ENCODE data around the gene TRPV5.

TRPV5 gene

DNA sequence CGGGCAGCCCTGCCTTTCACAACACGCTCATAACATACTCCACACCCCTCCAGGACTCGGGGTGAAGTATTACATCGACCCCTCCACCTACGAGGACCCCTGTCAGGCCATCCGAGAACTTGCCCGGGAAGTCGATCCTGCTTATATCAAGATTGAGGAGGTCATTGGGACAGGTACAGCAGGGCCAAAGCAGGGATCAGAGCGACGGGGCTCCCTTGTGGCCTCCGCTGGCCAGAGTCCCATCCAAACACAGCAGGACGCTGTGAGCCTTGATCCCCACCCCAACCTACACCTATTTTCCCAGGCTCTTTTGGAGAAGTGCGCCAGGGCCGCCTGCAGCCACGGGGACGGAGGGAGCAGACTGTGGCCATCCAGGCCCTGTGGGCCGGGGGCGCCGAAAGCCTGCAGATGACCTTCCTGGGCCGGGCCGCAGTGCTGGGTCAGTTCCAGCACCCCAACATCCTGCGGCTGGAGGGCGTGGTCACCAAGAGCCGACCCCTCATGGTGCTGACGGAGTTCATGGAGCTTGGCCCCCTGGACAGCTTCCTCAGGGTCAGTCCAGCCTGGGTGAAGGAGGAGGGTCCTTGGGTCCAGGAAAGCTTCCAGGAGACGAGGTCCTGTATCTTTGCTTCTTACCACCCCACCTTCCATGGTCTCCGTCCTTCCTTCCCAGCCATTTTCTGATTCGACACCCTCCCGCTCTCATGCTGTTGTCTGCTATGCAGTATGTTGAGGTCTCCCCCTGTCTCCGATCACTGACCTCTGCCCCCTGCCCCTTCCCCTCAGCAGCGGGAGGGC, 65.2 kb downstream of the TRPV5 start:
- WGBS, result 92% methylated on average over 30 of the region's 31 CpGs
- H3K27me3 ChIP-seq (ENCODE audit: insufficient read depth, low read length), result no peaks in the 10 kb centered on the region
- no peak overlapping the region for H3K9ac ChIP-seq (ENCODE audit: low read depth, low read length)
- H3K36me3 ChIP-seq (ENCODE audit: insufficient read depth, low read length), result 0 out of 2 replicates have a peak, but pooled peaks cover 4% of the 10 kb centered on the region
- H3K4me1 ChIP-seq (ENCODE audit: insufficient read depth, low read length), result no peaks in the 10 kb centered on the region
- no peaks in the 10 kb centered on the region for H3K9me3 ChIP-seq (ENCODE audit: insufficient read depth, low read depth, low read length)
- H3K27ac ChIP-seq (ENCODE audit: low read depth, low read length), result no peak overlapping the region
- no peak overlapping the region for H3K4me3 ChIP-seq (ENCODE audit: low read length)

DNA sequence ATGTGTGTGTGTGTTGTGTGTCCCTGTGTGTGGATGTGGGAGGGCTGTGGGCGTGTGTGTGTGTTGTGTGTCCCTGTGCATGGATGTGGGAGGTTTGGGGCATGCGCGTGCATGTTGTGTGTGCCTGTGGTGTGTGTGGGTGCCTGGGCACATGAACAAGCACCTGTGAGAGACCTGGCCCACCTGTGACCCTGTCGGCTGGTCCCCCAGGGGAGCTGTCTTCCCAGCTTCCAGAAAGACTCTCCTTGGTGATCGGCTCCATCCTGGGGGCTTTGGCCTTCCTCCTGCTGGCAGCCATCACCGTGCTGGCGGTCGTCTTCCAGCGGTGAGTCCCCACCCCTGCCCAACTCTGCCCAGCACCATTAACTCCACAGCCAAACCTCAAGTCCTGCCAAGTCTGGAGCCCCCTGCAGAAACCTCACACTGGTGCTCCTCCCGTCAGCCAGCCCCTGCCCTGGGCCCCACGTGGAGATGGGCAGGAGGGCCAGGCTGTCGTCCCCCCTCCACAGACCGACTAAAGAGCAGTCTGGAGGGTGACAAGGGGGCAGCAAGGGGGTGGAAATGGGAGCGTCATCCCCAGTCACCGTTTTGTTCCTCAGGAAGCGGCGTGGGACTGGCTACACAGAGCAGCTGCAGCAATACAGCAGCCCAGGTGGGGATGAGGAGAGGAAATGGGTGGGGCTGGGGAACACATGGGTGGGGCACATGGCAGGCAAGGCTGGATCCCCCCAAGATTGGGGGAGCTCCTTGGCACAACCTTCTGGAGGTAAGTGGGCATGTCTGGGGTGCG, 66.0 kb downstream of the TRPV5 start:
- H3K27ac ChIP-seq (ENCODE audit: low read depth, low read length), result no peak overlapping the region
- H3K27me3 ChIP-seq (ENCODE audit: insufficient read depth, low read length), result no peaks in the 10 kb centered on the region
- no peaks in the 10 kb centered on the region for H3K9me3 ChIP-seq (ENCODE audit: insufficient read depth, low read depth, low read length)
- H3K4me3 ChIP-seq (ENCODE audit: low read length), result no peak overlapping the region
- H3K36me3 ChIP-seq (ENCODE audit: insufficient read depth, low read length), result 0 out of 2 replicates have a peak, but pooled peaks cover 4% of the 10 kb centered on the region
- no peak overlapping the region for H3K9ac ChIP-seq (ENCODE audit: low read depth, low read length)
- H3K4me1 ChIP-seq (ENCODE audit: insufficient read depth, low read length), result peaks cover 3% of the 10 kb centered on the region; the same call in 1 of the 2 replicates
- 90% methylated on average over 18 of the region's 18 CpGs for WGBS

DNA sequence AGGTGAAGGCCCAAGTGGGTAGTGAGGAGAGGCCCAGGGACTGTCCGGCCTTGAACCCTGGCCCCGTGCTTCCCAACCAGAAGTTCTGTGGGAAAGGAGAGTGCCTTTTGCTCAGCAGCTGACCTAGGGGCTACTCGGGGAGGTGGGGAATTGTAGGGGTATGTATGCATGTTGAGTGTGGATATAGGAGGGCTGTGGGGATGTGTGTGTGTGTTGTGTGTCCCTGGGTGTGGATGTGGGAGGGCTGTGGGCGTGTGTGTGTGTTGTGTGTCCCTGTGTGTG, 66.5 kb downstream of the TRPV5 start:
- no peak overlapping the region for H3K4me3 ChIP-seq (ENCODE audit: low read length)
- H3K4me1 ChIP-seq (ENCODE audit: insufficient read depth, low read length), result peaks cover 9% of the 10 kb centered on the region; the same call in 1 of the 2 replicates
- 87% methylated on average over 4 of the region's 4 CpGs for WGBS
- H3K36me3 ChIP-seq (ENCODE audit: insufficient read depth, low read length), result 0 out of 2 replicates have a peak, but pooled peaks cover 4% of the 10 kb centered on the region
- no peak overlapping the region for H3K27ac ChIP-seq (ENCODE audit: low read depth, low read length)
- no peaks in the 10 kb centered on the region for H3K27me3 ChIP-seq (ENCODE audit: insufficient read depth, low read length)
- H3K9ac ChIP-seq (ENCODE audit: low read depth, low read length), result no peak overlapping the region
- no peaks in the 10 kb centered on the region for H3K9me3 ChIP-seq (ENCODE audit: insufficient read depth, low read depth, low read length)

DNA sequence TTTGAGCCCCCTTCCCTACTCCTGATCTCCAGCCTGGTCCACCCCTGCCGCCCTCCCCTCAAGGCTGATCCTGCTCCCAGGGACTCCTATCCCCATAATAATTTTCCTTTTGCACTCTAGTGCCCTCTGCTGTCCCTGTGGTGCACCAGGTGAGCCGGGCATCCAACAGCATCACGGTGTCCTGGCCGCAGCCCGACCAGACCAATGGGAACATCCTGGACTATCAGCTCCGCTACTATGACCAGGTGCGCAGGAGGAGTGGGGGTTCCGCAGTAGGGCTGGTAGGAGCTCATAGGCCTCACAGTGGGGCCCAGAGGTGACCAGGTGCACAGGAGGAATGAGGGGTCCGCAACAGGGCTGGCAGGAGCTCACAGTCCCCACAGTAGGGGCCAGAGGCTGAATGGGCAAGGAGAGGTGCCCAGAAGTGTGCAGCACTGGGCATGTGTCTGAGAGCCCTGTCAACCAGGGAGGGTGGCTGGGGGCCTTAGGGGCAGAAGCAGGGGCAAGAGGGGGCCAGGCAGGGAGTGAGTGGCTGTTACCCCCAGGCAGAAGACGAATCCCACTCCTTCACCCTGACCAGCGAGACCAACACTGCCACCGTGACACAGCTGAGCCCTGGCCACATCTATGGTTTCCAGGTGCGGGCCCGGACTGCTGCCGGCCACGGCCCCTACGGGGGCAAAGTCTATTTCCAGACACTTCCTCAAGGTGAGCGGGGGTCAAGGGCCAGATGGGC, 67.0 kb downstream of the TRPV5 start:
- Histone ChIP-seq H3K27me3 (ENCODE audit: insufficient read depth, low read length) (no peaks in the 10 kb centered on the region), H3K4me3 (ENCODE audit: low read length) (no peak overlapping the region), H3K4me1 (ENCODE audit: insufficient read depth, low read length) (peaks cover 14% of the 10 kb centered on the region), H3K9me3 (ENCODE audit: insufficient read depth, low read depth, low read length) (no peaks in the 10 kb centered on the region), H3K27ac (ENCODE audit: low read depth, low read length) (no peak overlapping the region), H3K36me3 (ENCODE audit: insufficient read depth, low read length) (0 out of 2 replicates have a peak, but pooled peaks cover 4% of the 10 kb centered on the region), H3K9ac (ENCODE audit: low read depth, low read length) (no peak overlapping the region)
- WGBS, result 80% methylated on average over 18 of the region's 18 CpGs

DNA sequence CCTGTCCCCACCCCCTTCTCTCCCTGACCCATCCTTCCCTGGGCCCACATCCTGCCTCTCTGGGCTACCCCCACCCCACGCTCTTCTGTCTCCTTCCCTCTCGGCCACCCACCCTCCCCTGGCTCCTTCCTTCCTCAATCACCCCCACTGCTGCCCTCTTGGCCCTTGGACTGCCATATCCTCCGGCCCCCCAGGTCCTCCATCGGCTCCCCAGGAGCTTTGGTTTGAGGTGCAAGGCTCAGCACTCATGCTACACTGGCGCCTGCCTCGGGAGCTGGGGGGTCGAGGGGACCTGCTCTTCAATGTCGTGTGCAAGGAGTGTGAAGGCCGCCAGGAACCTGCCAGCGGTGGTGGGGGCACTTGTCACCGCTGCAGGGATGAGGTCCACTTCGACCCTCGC, 67.8 kb downstream of the TRPV5 start:
- 86% methylated on average over 13 of the region's 13 CpGs for WGBS
- Histone ChIP-seq H3K27me3 (ENCODE audit: insufficient read depth, low read length) (no peaks in the 10 kb centered on the region), H3K36me3 (ENCODE audit: insufficient read depth, low read length) (0 out of 2 replicates have a peak, but pooled peaks cover 4% of the 10 kb centered on the region), H3K9ac (ENCODE audit: low read depth, low read length) (no peak overlapping the region), H3K4me3 (ENCODE audit: low read length) (no peak overlapping the region), H3K27ac (ENCODE audit: low read depth, low read length) (no peak overlapping the region), H3K4me1 (ENCODE audit: insufficient read depth, low read length) (peaks cover 15% of the 10 kb centered on the region), H3K9me3 (ENCODE audit: insufficient read depth, low read depth, low read length) (no peaks in the 10 kb centered on the region)

DNA sequence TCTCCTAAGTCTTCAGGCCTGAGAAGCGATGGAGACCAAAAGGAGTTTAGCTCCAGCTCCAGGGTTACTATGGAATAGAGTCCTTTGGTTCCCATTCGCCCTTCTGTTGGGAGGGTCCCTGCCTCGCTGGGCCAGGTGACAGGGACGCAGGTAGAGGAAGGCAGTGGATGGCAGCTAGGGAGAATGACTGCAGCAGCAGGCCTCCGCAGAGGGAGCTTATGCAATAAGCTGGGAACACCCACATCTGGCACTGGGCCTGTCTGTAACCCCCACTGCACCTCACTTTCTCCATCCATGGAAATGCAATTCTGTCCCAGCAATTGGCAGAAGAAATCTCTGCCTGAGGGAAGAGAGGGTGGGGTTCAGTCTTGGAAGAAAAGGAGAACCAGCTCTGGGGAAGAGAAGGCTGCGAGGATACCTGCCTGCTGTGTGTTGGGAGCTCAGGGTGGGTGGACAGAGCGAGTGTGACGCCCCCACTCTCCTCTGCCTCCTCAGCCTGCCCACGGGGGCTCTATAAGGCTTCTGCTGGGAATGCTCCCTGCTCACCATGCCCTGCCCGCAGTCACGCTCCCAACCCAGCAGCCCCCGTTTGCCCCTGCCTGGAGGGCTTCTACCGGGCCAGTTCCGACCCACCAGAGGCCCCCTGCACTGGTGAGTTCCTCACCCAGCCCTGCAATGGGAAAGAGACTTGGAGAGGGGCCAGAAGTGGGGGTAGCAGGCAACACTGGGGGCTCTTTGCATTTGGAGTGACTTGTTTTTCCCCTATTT, 68.4 kb downstream of the TRPV5 start:
- no peak overlapping the region for H3K9ac ChIP-seq (ENCODE audit: low read depth, low read length)
- no peak overlapping the region for H3K27ac ChIP-seq (ENCODE audit: low read depth, low read length)
- H3K4me3 ChIP-seq (ENCODE audit: low read length), result no peak overlapping the region
- H3K36me3 ChIP-seq (ENCODE audit: insufficient read depth, low read length), result 0 out of 2 replicates have a peak, but pooled peaks cover 4% of the 10 kb centered on the region
- 93% methylated on average over 14 of the region's 14 CpGs for WGBS
- H3K4me1 ChIP-seq (ENCODE audit: insufficient read depth, low read length), result peaks cover 15% of the 10 kb centered on the region
- no peaks in the 10 kb centered on the region for H3K9me3 ChIP-seq (ENCODE audit: insufficient read depth, low read depth, low read length)
- no peaks in the 10 kb centered on the region for H3K27me3 ChIP-seq (ENCODE audit: insufficient read depth, low read length)

DNA sequence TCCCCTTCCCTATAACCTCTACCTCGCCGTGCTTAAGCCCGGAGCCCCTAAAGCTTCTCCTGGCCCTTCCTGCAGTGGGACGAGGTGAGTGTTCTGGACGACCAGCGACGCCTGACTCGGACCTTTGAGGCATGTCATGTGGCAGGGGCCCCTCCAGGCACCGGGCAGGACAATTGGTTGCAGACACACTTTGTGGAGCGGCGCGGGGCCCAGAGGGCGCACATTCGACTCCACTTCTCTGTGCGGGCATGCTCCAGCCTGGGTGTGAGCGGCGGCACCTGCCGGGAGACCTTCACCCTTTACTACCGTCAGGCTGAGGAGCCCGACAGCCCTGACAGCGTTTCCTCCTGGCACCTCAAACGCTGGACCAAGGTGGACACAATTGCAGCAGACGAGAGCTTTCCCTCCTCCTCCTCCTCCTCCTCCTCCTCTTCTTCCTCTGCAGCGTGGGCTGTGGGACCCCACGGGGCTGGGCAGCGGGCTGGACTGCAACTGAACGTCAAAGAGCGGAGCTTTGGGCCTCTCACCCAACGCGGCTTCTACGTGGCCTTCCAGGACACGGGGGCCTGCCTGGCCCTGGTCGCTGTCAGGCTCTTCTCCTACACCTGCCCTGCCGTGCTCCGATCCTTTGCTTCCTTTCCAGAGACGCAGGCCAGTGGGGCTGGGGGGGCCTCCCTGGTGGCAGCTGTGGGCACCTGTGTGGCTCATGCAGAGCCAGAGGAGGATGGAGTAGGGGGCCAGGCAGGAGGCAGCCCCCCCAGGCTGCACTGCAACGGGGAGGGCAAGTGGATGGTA, 69.5 kb downstream of the TRPV5 start:
- no peaks in the 10 kb centered on the region for H3K36me3 ChIP-seq (ENCODE audit: insufficient read depth, low read length)
- no peaks in the 10 kb centered on the region for H3K27me3 ChIP-seq (ENCODE audit: insufficient read depth, low read length)
- 94% methylated on average over 36 of the region's 37 CpGs for WGBS
- no peaks in the 10 kb centered on the region for H3K9me3 ChIP-seq (ENCODE audit: insufficient read depth, low read depth, low read length)
- no peak overlapping the region for H3K9ac ChIP-seq (ENCODE audit: low read depth, low read length)
- H3K4me1 ChIP-seq (ENCODE audit: insufficient read depth, low read length), result peaks cover 15% of the 10 kb centered on the region
- H3K27ac ChIP-seq (ENCODE audit: low read depth, low read length), result no peak overlapping the region
- no peak overlapping the region for H3K4me3 ChIP-seq (ENCODE audit: low read length)

DNA sequence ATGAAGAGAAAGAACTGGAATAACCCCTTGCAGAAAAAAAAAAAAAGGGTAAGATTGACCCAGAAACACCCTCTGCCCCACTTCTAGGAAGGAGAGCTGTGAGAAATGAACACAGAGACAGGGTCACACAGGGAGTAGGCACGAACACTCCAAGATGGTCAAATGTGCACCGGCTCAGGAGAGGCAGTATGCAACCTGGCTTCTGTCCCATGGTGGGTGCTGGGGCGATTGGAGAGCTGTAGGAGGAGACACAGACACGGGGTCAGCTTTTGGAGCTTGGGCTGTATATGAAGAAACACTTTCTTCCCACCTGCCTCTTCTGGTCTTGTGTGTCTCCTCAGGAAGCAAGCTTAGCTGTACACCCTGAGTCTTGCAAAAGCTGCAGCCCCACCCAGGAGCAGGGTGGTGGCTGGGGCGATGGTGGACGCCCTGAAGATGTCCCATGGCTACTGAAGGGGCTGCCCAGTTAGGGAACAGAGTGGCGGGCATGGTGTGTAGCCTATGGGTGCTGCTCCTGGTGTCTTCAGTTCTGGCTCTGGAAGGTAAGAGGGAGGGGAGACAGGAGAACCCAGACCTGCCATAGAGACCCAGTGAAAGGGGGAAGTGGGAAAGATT, 70.7 kb downstream of the TRPV5 start:
- Histone ChIP-seq H3K27me3 (ENCODE audit: insufficient read depth, low read length) (no peaks in the 10 kb centered on the region), H3K27ac (ENCODE audit: low read depth, low read length) (no peak overlapping the region), H3K36me3 (ENCODE audit: insufficient read depth, low read length) (no peaks in the 10 kb centered on the region), H3K9ac (ENCODE audit: low read depth, low read length) (no peak overlapping the region), H3K9me3 (ENCODE audit: insufficient read depth, low read depth, low read length) (no peaks in the 10 kb centered on the region), H3K4me3 (ENCODE audit: low read length) (no peak overlapping the region), H3K4me1 (ENCODE audit: insufficient read depth, low read length) (peaks cover 15% of the 10 kb centered on the region)
- WGBS, result 93% methylated on average over 7 of the region's 7 CpGs

DNA sequence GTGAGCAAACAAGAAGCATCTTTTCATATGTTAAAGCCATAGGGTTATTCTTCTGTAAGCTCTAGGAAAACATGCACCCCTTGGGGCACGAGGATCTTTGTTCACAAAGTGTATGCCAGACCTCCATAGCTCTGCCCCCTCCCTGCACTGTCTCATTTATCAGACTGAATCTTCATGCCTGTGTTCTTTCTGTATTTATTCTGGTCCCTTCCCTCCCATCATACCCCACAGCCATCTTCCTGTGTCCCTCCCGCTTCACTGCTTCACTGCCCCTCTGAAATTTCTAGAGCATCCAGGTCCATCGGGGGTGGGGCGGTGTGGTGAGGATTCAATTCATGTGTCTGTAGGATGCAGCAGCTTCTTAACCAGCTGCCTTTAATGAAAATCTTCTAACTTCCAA, 71.2 kb downstream of the TRPV5 start:
- H3K9me3 ChIP-seq (ENCODE audit: insufficient read depth, low read depth, low read length), result no peaks in the 10 kb centered on the region
- no peak overlapping the region for H3K9ac ChIP-seq (ENCODE audit: low read depth, low read length)
- peaks cover 15% of the 10 kb centered on the region for H3K4me1 ChIP-seq (ENCODE audit: insufficient read depth, low read length)
- no peak overlapping the region for H3K4me3 ChIP-seq (ENCODE audit: low read length)
- H3K36me3 ChIP-seq (ENCODE audit: insufficient read depth, low read length), result no peaks in the 10 kb centered on the region
- no peaks in the 10 kb centered on the region for H3K27me3 ChIP-seq (ENCODE audit: insufficient read depth, low read length)
- no peak overlapping the region for H3K27ac ChIP-seq (ENCODE audit: low read depth, low read length)
- 56% methylated on average over 2 of the region's 4 CpGs for WGBS

DNA sequence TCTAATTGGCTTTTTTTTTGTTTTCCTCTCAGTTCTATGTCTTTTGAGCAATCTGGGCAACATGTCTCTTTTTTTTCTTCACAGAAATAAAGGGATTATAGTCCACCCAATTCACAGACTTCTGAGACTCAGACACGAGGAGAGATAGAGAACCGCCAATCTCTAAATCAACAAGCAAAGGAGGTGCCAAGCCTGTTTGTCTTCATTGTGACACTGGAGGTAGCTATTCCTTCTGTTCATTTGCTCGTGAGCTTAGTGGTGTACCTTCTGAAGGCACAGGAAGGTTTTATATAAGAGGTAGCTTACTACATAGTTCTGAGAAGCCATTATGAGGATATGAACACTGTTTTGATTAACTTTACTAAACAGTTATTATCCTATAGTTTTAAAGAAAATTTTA, 72.6 kb downstream of the TRPV5 start:
- WGBS, result 74% methylated on average over 3 of the region's 3 CpGs
- H3K4me1 ChIP-seq (ENCODE audit: insufficient read depth, low read length), result peaks cover 15% of the 10 kb centered on the region
- no peak overlapping the region for H3K9ac ChIP-seq (ENCODE audit: low read depth, low read length)
- H3K27me3 ChIP-seq (ENCODE audit: insufficient read depth, low read length), result peaks cover 11% of the 10 kb centered on the region
- no peaks in the 10 kb centered on the region for H3K9me3 ChIP-seq (ENCODE audit: insufficient read depth, low read depth, low read length)
- no peaks in the 10 kb centered on the region for H3K36me3 ChIP-seq (ENCODE audit: insufficient read depth, low read length)
- no peak overlapping the region for H3K4me3 ChIP-seq (ENCODE audit: low read length)
- no peak overlapping the region for H3K27ac ChIP-seq (ENCODE audit: low read depth, low read length)
